ENCODE results near the gene TMTC2.

The TMTC2 gene

GRCh38 chr12:83156815-83157214 lies 470.1 kb downstream of the TMTC2 start:
- no peak for DNase-seq

- no peak for DNase-seq
Observed at GRCh38 chr12:83157604-83158003, 470.9 kb downstream of the TMTC2 start.

GRCh38 chr12:83158613-83159207 lies 472.0 kb downstream of the TMTC2 start:
- no peak for DNase-seq

GRCh38 chr12:83161456-83161855 lies 474.8 kb downstream of the TMTC2 start:
- DNase-seq, result no peak

GRCh38 chr12:83168751-83169150 lies 482.0 kb downstream of the TMTC2 start:
- no peak for DNase-seq

- no peak for DNase-seq
Observed at GRCh38 chr12:83172441-83172840, 485.7 kb downstream of the TMTC2 start.

- no peak for DNase-seq
Observed at GRCh38 chr12:83172866-83173649, 486.4 kb downstream of the TMTC2 start.

GRCh38 chr12:83179999-83180398 lies 493.3 kb downstream of the TMTC2 start:
- DNase-seq, result no peak

GRCh38 chr12:83181074-83181473 lies 494.4 kb downstream of the TMTC2 start:
- no peak for DNase-seq

- DNase-seq, result no peak
Observed at GRCh38 chr12:83183132-83183531, 496.4 kb downstream of the TMTC2 start.

All from stimulated activated CD4-positive, alpha-beta T cell treated with anti-CD3 and anti-CD28 coated beads, Interleukin-12 subunit alpha, Interleukin-12 subunit beta, amount 100 ng/mL, for 4 hours (primary cell).